ENCODE results near the gene ISOC2.
"Not testable (repeated sequence)": the region's sequence is repeated elsewhere in the genome, so short reads cannot be mapped to it uniquely, and the experiment has no call there.

ISOC2 gene

GRCh38 chr19:55460670-55461258, 678 bp downstream of the ISOC2 start:
- no peak for DNase-seq (ENCODE audit: low read depth in 2 of 2, low spot score in 1 of 2)

GRCh38 chr19:55459950-55460657, 1.3 kb downstream of the ISOC2 start:
- no peak for DNase-seq (ENCODE audit: low read depth in 2 of 2, low spot score in 1 of 2)

GRCh38 chr19:55459551-55459949, 1.9 kb downstream of the ISOC2 start:
- no peak for DNase-seq (ENCODE audit: low read depth in 2 of 2, low spot score in 1 of 2)

GRCh38 chr19:55457683-55458457, 3.6 kb downstream of the ISOC2 start:
- no peak for DNase-seq (ENCODE audit: low read depth in 2 of 2, low spot score in 1 of 2)

GRCh38 chr19:55456347-55456746, 5.1 kb downstream of the ISOC2 start:
- DNase-seq (ENCODE audit: low read depth in 2 of 2, low spot score in 1 of 2): no peak

- DNase-seq (ENCODE audit: low read depth in 2 of 2, low spot score in 1 of 2): no peak
These were observed 5.7 kb downstream of the ISOC2 start for GRCh38 chr19:55455576-55456235.

GRCh38 chr19:55454787-55455243, 6.6 kb downstream of the ISOC2 start:
- DNase-seq (ENCODE audit: low read depth in 2 of 2, low spot score in 1 of 2): peak in 1 of 2 donors; percentile 28

- DNase-seq (ENCODE audit: low read depth in 2 of 2, low spot score in 1 of 2): no peak
These were observed 7.8 kb downstream of the ISOC2 start for GRCh38 chr19:55453511-55454260.

- DNase-seq (ENCODE audit: low read depth in 2 of 2, low spot score in 1 of 2): no peak
These were observed 8.6 kb downstream of the ISOC2 start for GRCh38 chr19:55452749-55453346.

GRCh38 chr19:55451965-55452748, 9.3 kb downstream of the ISOC2 start:
- DNase-seq (ENCODE audit: low read depth in 2 of 2, low spot score in 1 of 2): no peak

GRCh38 chr19:55451163-55451964, 10.1 kb downstream of the ISOC2 start:
- no peak for DNase-seq (ENCODE audit: low read depth in 2 of 2, low spot score in 1 of 2)

- DNase-seq (ENCODE audit: low read depth in 2 of 2, low spot score in 1 of 2): no peak
These were observed 12.0 kb downstream of the ISOC2 start for GRCh38 chr19:55449469-55449868.

- not testable (repeated sequence) for DNase-seq (ENCODE audit: low read depth in 2 of 2, low spot score in 1 of 2)
These were observed 13.3 kb downstream of the ISOC2 start for GRCh38 chr19:55448175-55448490.

GRCh38 chr19:55447421-55448174, 13.8 kb downstream of the ISOC2 start:
- DNase-seq (ENCODE audit: low read depth in 2 of 2, low spot score in 1 of 2): no peak

- no peak for DNase-seq (ENCODE audit: low read depth in 2 of 2, low spot score in 1 of 2)
These were observed 15.4 kb downstream of the ISOC2 start for GRCh38 chr19:55446060-55446459.

GRCh38 chr19:55444646-55445045, 16.8 kb downstream of the ISOC2 start:
- no peak for DNase-seq (ENCODE audit: low read depth in 2 of 2, low spot score in 1 of 2)

GRCh38 chr19:55443824-55444480, 17.5 kb downstream of the ISOC2 start:
- DNase-seq (ENCODE audit: low read depth in 2 of 2, low spot score in 1 of 2): no peak
